GM23338 (cell line): ENCODE results near the gene SHC4. TPM values are rescaled to one million over a fixed set of nuclear protein-coding genes. Genes with fewer than 3 reads are reported as not detected.

Experiments
- ATAC-seq: fragments of 200-7000 bp; cut with Tn5 transposase; 3 replicates; pipeline ENCODE4 v1.9.1; 2020
- DNase-seq: peaks from one replicate; pipeline ENCODE4 v3.0.0-alpha.2; 2015; ENCODE audit warnings: low spot score
- H2AFZ ChIP-seq: fragments of 200-600 bp; sonication (generic); 2 replicates; pipeline ENCODE4 v1.8.0; 2016; ENCODE audit warnings: antibody characterized with exemption, mild to moderate bottlenecking, moderate library complexity
- H3F3A ChIP-seq: fragments of 200-600 bp; sonication (generic); replicated peaks from 2 replicates; pipeline ENCODE4 v1.8.0; 2017; ENCODE audit warnings: antibody characterized with exemption, mixed run types, low read depth
- H3K27ac ChIP-seq: fragments of 200-600 bp; sonication (generic); 2 replicates; pipeline ENCODE4 v1.6.1; 2016; ENCODE audit warnings: low read depth
- H3K27me3 ChIP-seq: fragments of 200-600 bp; sonication (generic); 2 replicates; pipeline ENCODE4 v1.8.0; 2016; ENCODE audit warnings: mild to moderate bottlenecking, mixed run types, moderate library complexity; ENCODE audit not compliant: insufficient read depth
- H3K36me3 ChIP-seq: fragments of 200-600 bp; sonication (generic); 2 replicates; pipeline ENCODE4 v1.8.0; 2016; ENCODE audit warnings: mild to moderate bottlenecking; ENCODE audit not compliant: insufficient read depth
- H3K4me1 ChIP-seq: fragments of 200-600 bp; sonication (generic); 2 replicates; pipeline ENCODE4 v1.8.0; 2016; ENCODE audit warnings: mild to moderate bottlenecking, moderate library complexity; ENCODE audit not compliant: insufficient read depth
- H3K4me2 ChIP-seq: fragments of 200-600 bp; sonication (generic); 2 replicates; pipeline ENCODE4 v1.7.1; 2017; ENCODE audit warnings: mixed run types
- H3K4me3 ChIP-seq: fragments of 200-600 bp; sonication (generic); 2 replicates; pipeline ENCODE4 v1.6.1; 2016; ENCODE audit warnings: mixed run types
- H3K79me2 ChIP-seq: fragments of 200-600 bp; sonication (generic); replicated peaks from 2 replicates; pipeline ENCODE4 v1.8.0; 2017; ENCODE audit warnings: mild to moderate bottlenecking; ENCODE audit not compliant: insufficient read depth
- H3K9me2 ChIP-seq: fragments of 200-600 bp; sonication (generic); 2 replicates; pipeline ENCODE4 v1.8.0; 2017; ENCODE audit not compliant: insufficient read depth
- H4K20me1 ChIP-seq: fragments of 200-600 bp; sonication (generic); replicated peaks from 2 replicates; pipeline ENCODE4 v1.8.0; 2017; ENCODE audit warnings: mild to moderate bottlenecking; ENCODE audit not compliant: insufficient read depth
- H3K27ac Mint-ChIP-seq: 2 replicates; pipeline ENCODE4 v1.8.0; 2020; ENCODE audit warnings: inconsistent platforms, mild to moderate bottlenecking, moderate library complexity, mixed read lengths
- H3K27me3 Mint-ChIP-seq: 3 replicates; pipeline ENCODE4 v1.8.0; 2022; ENCODE audit warnings: low read depth, mild to moderate bottlenecking, moderate library complexity, mixed read lengths, inconsistent platforms; ENCODE audit not compliant: insufficient read depth, poor library complexity
- H3K36me3 Mint-ChIP-seq: 3 replicates; pipeline ENCODE4 v1.8.0; 2021; ENCODE audit warnings: low read depth, mild to moderate bottlenecking, inconsistent platforms, moderate library complexity, mixed read lengths
- H3K4me1 Mint-ChIP-seq: 3 replicates; pipeline ENCODE4 v1.8.0; 2020; ENCODE audit warnings: mild to moderate bottlenecking, inconsistent platforms, mixed read lengths
- H3K4me3 Mint-ChIP-seq: 3 replicates; pipeline ENCODE4 v1.8.0; 2021; ENCODE audit warnings: moderate library complexity, mild to moderate bottlenecking, inconsistent platforms, mixed read lengths
- H3K9me3 Mint-ChIP-seq: 3 replicates; pipeline ENCODE4 v1.8.0; 2020; ENCODE audit warnings: moderate library complexity, mild to moderate bottlenecking, inconsistent platforms, mixed read lengths
- CREB1 ChIP-seq: fragments of 250-450 bp; sonication (Bioruptor Pico); IDR thresholded peaks from 2 replicates; pipeline ENCODE4 v1.5.0; 2020; ENCODE audit warnings: low read depth, mild to moderate bottlenecking, moderate library complexity
- CTCF ChIP-seq, 2 experiments: fragments of 200-600 bp in 1 of 2; sonication (generic) in 1 of 2; conservative IDR thresholded peaks; 2 replicates each; pipeline versions ENCODE4 v1.5.1 to v1.6.1; 2016 to 2017; ENCODE audit warnings: antibody characterized with exemption in 2 of 2, low read depth in 2 of 2, mild to moderate bottlenecking in 2 of 2, moderate library complexity in 1 of 2
- EZH2 ChIP-seq: fragments of 200-600 bp; sonication (generic); IDR thresholded peaks from one replicate; pipeline ENCODE4 v1.8.0; 2017; ENCODE audit warnings: antibody characterized with exemption, mild to moderate bottlenecking, low read depth; ENCODE audit not compliant: unreplicated experiment
- EZH2phosphoT487 ChIP-seq: fragments of 200-600 bp; sonication (generic); IDR thresholded peaks from one replicate; pipeline ENCODE4 v1.8.1; 2018; ENCODE audit warnings: antibody characterized with exemption; ENCODE audit not compliant: unreplicated experiment
- JUNB ChIP-seq: IDR thresholded peaks from one replicate; pipeline ENCODE4 v1.6.1; 2016; ENCODE audit warnings: antibody characterized with exemption; ENCODE audit not compliant: unreplicated experiment
- NANOG ChIP-seq: IDR thresholded peaks from 2 replicates; pipeline ENCODE4 v1.6.1; 2016; ENCODE audit warnings: antibody characterized with exemption, borderline replicate concordance
- REST ChIP-seq: IDR thresholded peaks from one replicate; pipeline ENCODE4 v1.6.1; 2018; ENCODE audit warnings: antibody characterized with exemption; ENCODE audit not compliant: unreplicated experiment
- STAT1 ChIP-seq: IDR thresholded peaks from one replicate; pipeline ENCODE4 v1.6.1; 2016; ENCODE audit warnings: antibody characterized with exemption; ENCODE audit not compliant: unreplicated experiment
- ZNF114 ChIP-seq: fragments of 250-450 bp; sonication (Bioruptor Pico); IDR thresholded peaks from 2 replicates; pipeline ENCODE4 v1.5.0; 2020; ENCODE audit warnings: mild to moderate bottlenecking, moderate library complexity
- ZNF331 ChIP-seq: fragments of 250-450 bp; sonication (Bioruptor Pico); IDR thresholded peaks from 2 replicates; pipeline ENCODE4 v1.5.0; 2020; ENCODE audit warnings: low read depth, mild to moderate bottlenecking, moderate library complexity
- polyA plus RNA-seq: library from polyadenylated mRNA; unstranded; fragments of >200 nt; fragmentation: Nextera tagmentation; extraction: Ambion mirVana; gene quantifications from 2 replicates; pipeline ENCODE4 v1.2.1, GENCODE V29; 2016
- total RNA-seq: library from RNA; depleted of rRNA; stranded (reverse); fragments of >200 nt; shearing (Covaris generic); gene quantifications from 2 replicates; pipeline ENCODE4 v1.2.3, GENCODE V29; 2014
- TF ChIP-seq, protein P1 (sequence below): IDR thresholded peaks from 2 replicates; pipeline ENCODE4 v1.6.1; 2016; ENCODE audit warnings: antibody characterized with exemption

The SHC4 gene
- total and polyA plus RNA-seq, 2 experiments from 2014 or later: 0.21 to 0.32 TPM

DNA sequence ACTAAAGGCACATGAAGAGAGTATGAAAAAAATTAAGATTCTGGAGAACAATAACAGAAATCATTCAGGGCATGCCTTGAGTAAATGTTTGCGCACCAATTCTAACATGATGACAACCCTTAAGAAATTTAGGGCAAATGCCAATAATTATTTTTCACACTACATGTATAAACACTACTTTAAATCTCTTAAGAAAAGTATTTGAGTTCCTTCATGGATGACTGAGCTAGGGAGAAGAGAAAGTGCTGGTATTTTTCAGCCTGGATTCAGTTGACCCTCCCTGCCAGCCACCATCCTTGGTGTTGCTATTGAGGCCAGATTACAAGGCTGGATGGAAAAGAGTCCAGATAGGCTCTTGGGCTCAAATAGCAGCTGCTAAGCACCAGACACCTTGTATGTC lies 93.8 kb downstream of the SHC4 start:
- Histone ChIP-seq H3K4me1 (peaks cover 5% of the 10 kb centered on the region; the same call in 1 of the 2 replicates), H3K4me2 (no peak overlapping the region), H2AFZ (no peak overlapping the region), H3K79me2 (no peaks in the 10 kb centered on the region), H3K27me3 (no peaks in the 10 kb centered on the region), H3F3A (no peaks in the 10 kb centered on the region), H3K4me3 (no peak overlapping the region), H3K36me3 (no peaks in the 10 kb centered on the region), H3K9me2 (no peaks in the 10 kb centered on the region), H4K20me1 (no peaks in the 10 kb centered on the region), H3K27ac (no peak overlapping the region)
- Mint-ChIP-seq H3K4me3 (no peak overlapping the region), H3K36me3 (no peaks in the 10 kb centered on the region), H3K4me1 (peaks cover 4% of the 10 kb centered on the region), H3K9me3 (no peaks in the 10 kb centered on the region), H3K27ac (no peak overlapping the region), H3K27me3 (no peaks in the 10 kb centered on the region)
- ATAC-seq: no peak
- no peak for DNase-seq
- TF ChIP-seq CREB1 (CRISPR knock-in tag) (no peak), CTCF (conservative IDR thresholded peaks at IDR 0.05; ENCODE audit: low read depth in 2 of 2) (no peak), EZH2phosphoT487 (no peak), ZNF331 (CRISPR knock-in tag) (no peak), REST (no peak), STAT1 (no peak), EZH2 (no peak), ZNF114 (CRISPR knock-in tag) (no peak), NANOG (no peak), JUNB (no peak)
- TF ChIP-seq, protein P1, sequence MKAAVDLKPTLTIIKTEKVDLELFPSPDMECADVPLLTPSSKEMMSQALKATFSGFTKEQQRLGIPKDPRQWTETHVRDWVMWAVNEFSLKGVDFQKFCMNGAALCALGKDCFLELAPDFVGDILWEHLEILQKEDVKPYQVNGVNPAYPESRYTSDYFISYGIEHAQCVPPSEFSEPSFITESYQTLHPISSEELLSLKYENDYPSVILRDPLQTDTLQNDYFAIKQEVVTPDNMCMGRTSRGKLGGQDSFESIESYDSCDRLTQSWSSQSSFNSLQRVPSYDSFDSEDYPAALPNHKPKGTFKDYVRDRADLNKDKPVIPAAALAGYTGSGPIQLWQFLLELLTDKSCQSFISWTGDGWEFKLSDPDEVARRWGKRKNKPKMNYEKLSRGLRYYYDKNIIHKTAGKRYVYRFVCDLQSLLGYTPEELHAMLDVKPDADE: no peak
